ENCODE measurements around the gene HLA-DQA1.
A peak's percentile ranks its signal among the peaks of the same experiment; 100 is the strongest.

The HLA-DQA1 gene

GRCh38 chr6:32609731-32610640 is 27.2 kb upstream of the HLA-DQA1 start:
- H3K4me3 ChIP-seq (ENCODE audit: low read depth, low read length): peak overlapping the region; percentile 33; the same call in 1 of the 2 replicates
- TF ChIP-seq CTCF (IDR thresholded peaks at IDR 0.05; ENCODE audit: low read depth, low read length, missing control alignments): no peak
- peak; percentile 97 for DNase-seq (ENCODE audit: low read depth)

- no peak for TF ChIP-seq CTCF (IDR thresholded peaks at IDR 0.05; ENCODE audit: low read depth, low read length, missing control alignments)
- no peak for DNase-seq (ENCODE audit: low read depth)
- no peak overlapping the region; the same call in 1 of the 2 replicates for H3K4me3 ChIP-seq (ENCODE audit: low read depth, low read length)
These were observed 26.4 kb upstream of the HLA-DQA1 start for GRCh38 chr6:32610682-32611296.

- TF ChIP-seq CTCF (IDR thresholded peaks at IDR 0.05; ENCODE audit: low read depth, low read length, missing control alignments): no peak
- no peak overlapping the region for H3K4me3 ChIP-seq (ENCODE audit: low read depth, low read length)
- DNase-seq (ENCODE audit: low read depth): no peak
These were observed 23.7 kb upstream of the HLA-DQA1 start for GRCh38 chr6:32613475-32613874.

- DNase-seq (ENCODE audit: low read depth): no peak
- no peak overlapping the region for H3K4me3 ChIP-seq (ENCODE audit: low read depth, low read length)
- TF ChIP-seq CTCF (IDR thresholded peaks at IDR 0.05; ENCODE audit: low read depth, low read length, missing control alignments): no peak
These were observed 22.7 kb upstream of the HLA-DQA1 start for GRCh38 chr6:32614366-32615081.

- no peak for TF ChIP-seq CTCF (IDR thresholded peaks at IDR 0.05; ENCODE audit: low read depth, low read length, missing control alignments)
- H3K4me3 ChIP-seq (ENCODE audit: low read depth, low read length): no peak overlapping the region
These were observed 21.2 kb upstream of the HLA-DQA1 start for GRCh38 chr6:32615885-32616532.

GRCh38 chr6:32617751-32618150 is 19.5 kb upstream of the HLA-DQA1 start:
- no peak for DNase-seq (ENCODE audit: low read depth)
- H3K4me3 ChIP-seq (ENCODE audit: low read depth, low read length): no peak overlapping the region
- TF ChIP-seq CTCF (IDR thresholded peaks at IDR 0.05; ENCODE audit: low read depth, low read length, missing control alignments): no peak

More at GRCh38 chr6:32615885-32616532, 21.2 kb upstream of the HLA-DQA1 start:
- no peak for DNase-seq (ENCODE audit: low read depth)
